ENCODE measurements around the gene CEMP1.

- peak in 1 of 2 donors; percentile 41 for TF ChIP-seq POLR2A (IDR thresholded peaks at IDR 0.05)
- no peak for TF ChIP-seq CTCF (IDR thresholded peaks at IDR 0.05)
These were observed 11.0 kb downstream of the CEMP1 start, which contains the start of gene AMDHD2 for GRCh38 chr16:2520097-2520783.
